ENCODE data around the gene INPP5B.
"Not testable (repeated sequence)": the region's sequence is repeated elsewhere in the genome, so short reads cannot be mapped to it uniquely, and the experiment has no call there.

GRCh38 chr1:37903921-37904320, 42.9 kb downstream of the INPP5B start:
- TF ChIP-seq EZH2 (IDR thresholded peaks at IDR 0.05; ENCODE audit: low read depth, unreplicated experiment); JUNB (IDR thresholded peaks at IDR 0.05; ENCODE audit: unreplicated experiment); CTCF (conservative IDR thresholded peaks at IDR 0.05; ENCODE audit: low read depth in 2 of 2); EZH2phosphoT487 (IDR thresholded peaks at IDR 0.05; ENCODE audit: unreplicated experiment); POLR2AphosphoS5 (IDR thresholded peaks at IDR 0.05; ENCODE audit: low read depth); ZNF331 (CRISPR knock-in tag; IDR thresholded peaks at IDR 0.05; ENCODE audit: low read depth); ZNF114 (CRISPR knock-in tag; IDR thresholded peaks at IDR 0.05); CREB1 (CRISPR knock-in tag; IDR thresholded peaks at IDR 0.05; ENCODE audit: low read depth); ETS1 (IDR thresholded peaks at IDR 0.05); REST (IDR thresholded peaks at IDR 0.05; ENCODE audit: unreplicated experiment); NANOG (IDR thresholded peaks at IDR 0.05; ENCODE audit: borderline replicate concordance); STAT1 (IDR thresholded peaks at IDR 0.05; ENCODE audit: unreplicated experiment); ZNF462 (CRISPR knock-in tag; IDR thresholded peaks at IDR 0.05): not testable (repeated sequence)
